Stimulated activated CD8-positive, alpha-beta memory T cell treated with anti-CD3 and anti-CD28 coated beads, Interleukin-15, amount 100 ng/mL, for 4 hours (primary cell): ENCODE data around the gene NPIPB4.
"Not testable (repeated sequence)": the region's sequence is repeated elsewhere in the genome, so short reads cannot be mapped to it uniquely, and the experiment has no call there.

Experiments used
- DNase-seq, 2 donors: peaks; one replicate each; pipeline ENCODE4 v3.0.0-alpha.2; 2020; ENCODE audit warnings: low read depth in 2 of 2

Gene NPIPB4

GRCh38 chr16:21857656-21858055, at the start of gene NPIPB4:
Gene NPIPB4, minus strand, starts transcription at chr16:21857756. Its CDS starts 378 bp downstream, at chr16:21857378.
- not testable (repeated sequence) for DNase-seq

GRCh38 chr16:21898998-21899397, 41.4 kb upstream of the NPIPB4 start:
- DNase-seq: not testable (repeated sequence)

- DNase-seq: not testable (repeated sequence)
Measured at GRCh38 chr16:21881988-21882387, 24.4 kb upstream of the NPIPB4 start.

- not testable (repeated sequence) for DNase-seq
Measured at GRCh38 chr16:21837186-21837585, 20.4 kb downstream of the NPIPB4 start.

GRCh38 chr16:21836334-21836733, 21.2 kb downstream of the NPIPB4 start:
- DNase-seq: not testable (repeated sequence)

GRCh38 chr16:21835747-21836146, 21.8 kb downstream of the NPIPB4 start:
- DNase-seq: not testable (repeated sequence)

GRCh38 chr16:21834211-21834610, 23.3 kb downstream of the NPIPB4 start:
- DNase-seq: not testable (repeated sequence)

- DNase-seq: not testable (repeated sequence)
Measured at GRCh38 chr16:21829929-21830328, 27.6 kb downstream of the NPIPB4 start.

GRCh38 chr16:21826067-21826706, 31.4 kb downstream of the NPIPB4 start:
- not testable (repeated sequence) for DNase-seq

GRCh38 chr16:21825526-21825925, 32.0 kb downstream of the NPIPB4 start:
- DNase-seq: not testable (repeated sequence)

GRCh38 chr16:21823258-21823657, 34.3 kb downstream of the NPIPB4 start:
- not testable (repeated sequence) for DNase-seq

- not testable (repeated sequence) for DNase-seq
Measured at GRCh38 chr16:21820908-21821465, 36.6 kb downstream of the NPIPB4 start.

- DNase-seq: peak; percentile 23 to 38
Measured at GRCh38 chr16:21820028-21820907, 37.3 kb downstream of the NPIPB4 start.

- DNase-seq: not testable (repeated sequence)
Measured at GRCh38 chr16:21819617-21820016, 37.9 kb downstream of the NPIPB4 start.

- not testable (repeated sequence) for DNase-seq
Measured at GRCh38 chr16:21817012-21817411, 40.5 kb downstream of the NPIPB4 start.

- not testable (repeated sequence) for DNase-seq
Measured at GRCh38 chr16:21815694-21816093, 41.9 kb downstream of the NPIPB4 start.

GRCh38 chr16:21802375-21802663, 55.2 kb downstream of the NPIPB4 start:
- DNase-seq: not testable (repeated sequence)

GRCh38 chr16:21801538-21802374, 55.8 kb downstream of the NPIPB4 start:
- not testable (repeated sequence) for DNase-seq

GRCh38 chr16:21798601-21799000, 59.0 kb downstream of the NPIPB4 start:
- DNase-seq: not testable (repeated sequence)

GRCh38 chr16:21793310-21793709, 64.2 kb downstream of the NPIPB4 start:
- not testable (repeated sequence) for DNase-seq

GRCh38 chr16:21790506-21790905, 67.0 kb downstream of the NPIPB4 start:
- DNase-seq: not testable (repeated sequence)
